ENCODE results near the gene FAM83E.

Gene FAM83E

DNA sequence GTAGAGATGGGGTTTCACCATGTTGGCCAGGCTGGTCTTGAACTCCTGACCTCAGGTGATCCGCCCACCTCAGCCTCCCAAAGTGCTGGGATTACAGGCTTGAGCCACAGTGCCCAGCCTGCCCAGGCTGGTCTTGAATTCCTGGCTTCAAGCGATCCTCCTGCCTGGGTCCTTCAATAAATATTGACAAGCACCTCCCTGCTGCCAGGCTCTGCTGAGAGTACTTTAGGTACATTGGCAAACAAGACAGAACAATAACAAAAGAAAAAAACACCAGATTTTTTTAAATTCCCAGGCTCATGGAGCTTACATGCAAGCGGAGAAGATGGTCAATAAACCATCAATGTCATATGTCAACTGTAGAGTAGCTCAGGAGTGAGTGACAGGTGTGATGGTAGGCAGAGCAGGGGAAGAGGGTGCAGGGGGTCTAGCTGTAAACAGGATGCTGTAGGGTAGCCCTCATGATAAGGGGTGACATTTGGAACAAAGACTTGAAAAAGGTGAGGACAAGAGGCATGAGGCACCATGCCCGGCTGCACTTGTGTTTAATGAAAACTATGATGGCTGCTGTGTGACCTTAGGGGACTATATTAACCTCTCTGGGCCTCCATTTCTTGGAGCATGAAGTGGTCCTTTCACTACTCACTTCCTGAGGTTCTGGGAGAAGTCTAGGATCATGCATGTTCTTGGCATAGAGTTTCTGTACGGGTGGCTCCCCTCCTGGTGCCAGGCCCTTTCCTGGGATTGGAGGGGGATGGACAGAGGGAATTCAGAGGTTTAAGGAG, 43.3 kb downstream of the FAM83E start:
- DNase-seq, result no peak

DNA sequence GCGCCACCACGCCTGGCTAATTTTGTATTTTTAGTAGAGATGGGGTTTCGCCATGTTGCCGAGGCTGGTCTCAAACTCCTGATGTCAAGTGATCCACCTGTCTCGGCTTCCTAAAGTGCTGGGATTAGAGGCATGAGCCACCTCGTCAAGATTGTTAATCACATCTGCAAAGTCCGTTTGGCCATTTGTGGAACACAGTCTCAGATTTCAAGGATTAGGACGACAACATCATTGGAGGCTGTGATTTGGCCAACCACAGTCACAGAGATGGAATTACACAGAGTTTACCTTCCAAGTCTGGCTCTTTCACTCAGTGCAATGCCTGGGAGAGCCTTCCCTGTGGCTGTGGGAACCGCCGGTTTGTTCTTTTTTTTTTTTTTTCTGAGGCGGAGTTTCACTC, 45.1 kb downstream of the FAM83E start:
- no peak for DNase-seq

DNA sequence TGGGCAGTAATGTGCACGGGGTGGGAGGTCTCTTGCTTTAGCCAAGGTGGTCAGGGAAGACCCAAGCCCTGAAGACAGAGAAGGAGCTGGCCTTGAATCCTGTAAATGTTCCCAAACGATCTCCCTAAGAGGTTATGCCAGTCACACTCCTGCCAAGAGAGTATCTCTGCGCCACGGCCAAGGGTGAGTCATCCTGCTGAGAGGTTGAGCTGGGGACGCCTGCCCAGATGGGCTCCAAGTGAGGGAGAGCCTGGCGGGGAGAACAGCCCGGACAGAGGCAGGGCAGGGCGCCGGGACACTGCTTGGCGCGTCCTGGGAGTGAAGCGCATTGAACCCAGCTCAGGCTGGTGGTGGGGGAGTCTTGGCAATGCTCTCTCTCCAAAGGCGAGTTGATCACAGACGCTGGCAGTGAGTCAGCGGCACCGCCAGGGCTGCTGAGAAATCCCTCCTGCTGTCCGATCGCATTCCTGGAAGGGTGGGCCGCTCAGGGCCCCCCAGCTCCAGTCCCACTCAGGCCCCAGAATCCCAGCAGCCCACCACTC, 46.5 kb downstream of the FAM83E start:
- DNase-seq, result peak; percentile 56

DNA sequence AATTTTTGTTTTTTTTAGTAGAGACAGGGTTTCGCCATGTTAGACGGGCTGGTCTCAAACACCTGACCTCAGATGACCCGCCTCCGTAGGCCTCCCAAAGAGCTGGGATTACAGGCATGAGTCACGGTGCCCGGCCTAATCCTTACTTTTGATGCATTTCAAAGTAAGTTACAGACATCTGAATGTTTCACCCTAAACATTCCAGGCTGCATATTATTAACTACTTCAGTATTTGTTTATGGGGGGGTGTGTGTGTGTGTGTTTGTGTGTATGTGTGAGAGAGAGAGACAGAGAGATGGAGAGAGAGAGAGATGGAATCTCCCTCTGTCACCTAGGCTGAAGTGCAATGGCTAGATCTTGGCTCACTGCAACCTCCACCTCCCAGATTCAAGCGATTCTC, 49.8 kb downstream of the FAM83E start:
- no peak for DNase-seq
